ENCODE results near the gene RSAD2. TPM values are rescaled to one million over a fixed set of nuclear protein-coding genes. Genes with fewer than 3 reads are reported as not detected.

Gene RSAD2
- total RNA-seq, 1 donor: 1.3 TPM

- DNase-seq (ENCODE audit: low read depth): no peak
- no peak for TF ChIP-seq CTCF (IDR thresholded peaks at IDR 0.05; ENCODE audit: insufficient read depth, low read depth, low read length)
These were observed 61.5 kb downstream of the RSAD2 start for GRCh38 chr2:6939071-6939470.

GRCh38 chr2:6940820-6941219 lies 63.2 kb downstream of the RSAD2 start:
- H3K4me3 ChIP-seq (ENCODE audit: low read depth, low read length): no peak overlapping the region
- TF ChIP-seq CTCF (IDR thresholded peaks at IDR 0.05; ENCODE audit: insufficient read depth, low read depth, low read length): no peak
- no peak for DNase-seq (ENCODE audit: low read depth)

More at GRCh38 chr2:6939071-6939470, 61.5 kb downstream of the RSAD2 start:
- no peak overlapping the region for H3K4me3 ChIP-seq (ENCODE audit: low read depth, low read length)

GRCh38 chr2:6941299-6942046 lies 63.9 kb downstream of the RSAD2 start:
- TF ChIP-seq CTCF (IDR thresholded peaks at IDR 0.05; ENCODE audit: insufficient read depth, low read depth, low read length): no peak
- DNase-seq (ENCODE audit: low read depth): no peak

GRCh38 chr2:6942848-6943247 lies 65.3 kb downstream of the RSAD2 start:
- no peak for DNase-seq (ENCODE audit: low read depth)
- no peak overlapping the region for H3K4me3 ChIP-seq (ENCODE audit: low read depth, low read length)
- no peak for TF ChIP-seq CTCF (IDR thresholded peaks at IDR 0.05; ENCODE audit: insufficient read depth, low read depth, low read length)

More at GRCh38 chr2:6941299-6942046, 63.9 kb downstream of the RSAD2 start:
- no peak overlapping the region for H3K4me3 ChIP-seq (ENCODE audit: low read depth, low read length)

GRCh38 chr2:6943523-6943922 lies 65.9 kb downstream of the RSAD2 start:
- TF ChIP-seq CTCF (IDR thresholded peaks at IDR 0.05; ENCODE audit: insufficient read depth, low read depth, low read length): no peak
- H3K4me3 ChIP-seq (ENCODE audit: low read depth, low read length): no peak overlapping the region
- no peak for DNase-seq (ENCODE audit: low read depth)

GRCh38 chr2:6943971-6944370 lies 66.4 kb downstream of the RSAD2 start:
- no peak overlapping the region for H3K4me3 ChIP-seq (ENCODE audit: low read depth, low read length)
- no peak for TF ChIP-seq CTCF (IDR thresholded peaks at IDR 0.05; ENCODE audit: insufficient read depth, low read depth, low read length)

GRCh38 chr2:6944555-6944954 lies 67.0 kb downstream of the RSAD2 start:
- no peak for DNase-seq (ENCODE audit: low read depth)
- no peak overlapping the region for H3K4me3 ChIP-seq (ENCODE audit: low read depth, low read length)

More at GRCh38 chr2:6943971-6944370, 66.4 kb downstream of the RSAD2 start:
- no peak for DNase-seq (ENCODE audit: low read depth)

More at GRCh38 chr2:6944555-6944954, 67.0 kb downstream of the RSAD2 start:
- no peak for TF ChIP-seq CTCF (IDR thresholded peaks at IDR 0.05; ENCODE audit: insufficient read depth, low read depth, low read length)
